HG03575 (cell line): ENCODE data around the gene APOA1.
"Not testable (repeated sequence)": the region's sequence is repeated elsewhere in the genome, so short reads cannot be mapped to it uniquely, and the experiment has no call there.

ENCODE experiments used
- ATAC-seq: cut with Tn5 transposase; IDR thresholded peaks from one replicate; pipeline ENCODE4 v1.9.1; 2021; ENCODE audit not compliant: unreplicated experiment, insufficient number of reproducible peaks, low FRiP score; ENCODE audit errors: extremely low read depth

Gene APOA1

GRCh38 chr11:116823031-116823843 is 14.2 kb downstream of the APOA1 start, which contains the start of gene APOA4:
Gene APOA4 (minus strand): TSS chr11:116823304. CDS start chr11:116823191, 113 bp downstream.
- ATAC-seq: no peak

GRCh38 chr11:116822575-116822974 is 14.8 kb downstream of the APOA1 start:
- no peak for ATAC-seq

DNA sequence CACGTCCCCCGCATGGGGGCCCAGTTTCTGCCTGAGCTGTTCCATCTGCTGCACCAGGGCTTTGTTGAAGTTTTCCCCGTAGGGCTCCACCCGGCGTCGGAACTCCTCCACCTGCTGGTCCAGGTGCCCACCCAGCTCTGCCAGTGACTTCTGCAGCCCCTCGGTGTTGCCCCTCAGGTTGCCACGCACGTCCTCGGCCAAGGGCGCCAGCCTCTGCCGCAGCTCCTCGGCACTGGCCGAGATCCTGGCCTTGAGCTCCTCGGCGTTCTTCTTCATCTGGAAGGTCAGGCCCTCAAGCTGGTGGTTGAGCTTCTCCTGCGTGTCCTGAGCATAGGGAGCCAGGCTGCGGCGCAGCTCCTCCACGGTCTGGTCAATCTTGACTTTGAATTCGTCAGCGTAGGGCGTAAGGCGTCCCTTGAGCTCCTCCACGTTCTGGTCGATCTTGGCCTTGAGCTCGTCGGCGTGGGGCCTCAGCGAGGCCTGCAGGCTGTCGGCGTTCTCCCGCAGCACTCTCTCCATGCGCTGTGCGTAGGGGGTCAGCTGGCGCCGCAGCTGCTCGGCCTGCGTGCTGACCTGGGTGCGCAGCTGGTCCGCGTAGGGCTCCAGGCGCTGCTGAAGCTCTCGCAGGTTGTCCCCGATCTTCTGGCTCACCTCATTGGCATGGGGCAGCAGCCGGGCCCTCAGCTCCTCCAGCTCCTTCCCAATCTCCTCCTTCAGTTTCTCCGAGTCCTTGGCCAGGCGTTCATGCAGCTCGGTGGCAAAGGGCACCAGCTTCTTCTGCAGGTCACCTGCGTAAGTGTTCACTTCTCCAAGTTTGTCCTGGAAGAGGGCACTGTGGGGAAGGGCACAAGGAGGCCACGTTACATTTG is 16.1 kb downstream of the APOA1 start:
- no peak for ATAC-seq

DNA sequence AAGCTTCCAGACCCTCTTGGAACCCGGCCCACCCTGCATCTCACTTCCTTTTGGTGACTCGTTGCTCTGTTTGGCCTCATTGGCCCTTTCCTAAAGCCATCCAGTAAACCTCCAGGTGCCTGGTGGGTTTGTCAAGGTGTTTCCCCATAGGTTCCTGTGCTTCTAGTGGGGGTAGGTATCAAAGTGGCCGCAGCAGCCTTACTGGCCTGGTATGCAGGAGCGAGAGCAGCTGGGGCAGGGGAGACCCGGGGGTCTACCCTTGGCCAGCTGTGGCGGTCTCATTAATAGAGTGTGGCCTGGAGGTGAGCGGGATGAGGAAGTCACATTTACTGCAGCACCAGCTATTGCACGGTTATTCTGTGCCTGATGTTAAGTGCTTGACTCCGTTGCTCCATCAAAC is 18.4 kb downstream of the APOA1 start:
- ATAC-seq: no peak

DNA sequence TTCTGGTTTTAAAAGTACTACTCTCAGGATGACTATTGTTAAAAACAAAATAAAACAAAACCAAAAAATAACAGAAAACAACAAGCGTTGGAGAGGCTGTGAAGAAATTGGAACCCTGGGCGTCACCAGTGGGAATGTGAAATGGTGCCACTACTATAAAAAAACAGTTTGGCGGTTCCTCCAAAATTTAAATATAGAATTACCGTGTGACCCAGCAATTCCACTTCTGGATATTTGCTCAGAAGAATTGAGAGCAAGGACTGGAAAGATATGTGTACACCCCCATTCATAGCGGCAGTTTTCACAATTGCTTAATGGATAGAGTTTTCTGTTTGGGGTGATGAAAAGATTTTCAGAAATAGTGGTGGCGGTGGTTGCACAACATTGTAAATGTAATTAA is 22.9 kb downstream of the APOA1 start:
- no peak for ATAC-seq

DNA sequence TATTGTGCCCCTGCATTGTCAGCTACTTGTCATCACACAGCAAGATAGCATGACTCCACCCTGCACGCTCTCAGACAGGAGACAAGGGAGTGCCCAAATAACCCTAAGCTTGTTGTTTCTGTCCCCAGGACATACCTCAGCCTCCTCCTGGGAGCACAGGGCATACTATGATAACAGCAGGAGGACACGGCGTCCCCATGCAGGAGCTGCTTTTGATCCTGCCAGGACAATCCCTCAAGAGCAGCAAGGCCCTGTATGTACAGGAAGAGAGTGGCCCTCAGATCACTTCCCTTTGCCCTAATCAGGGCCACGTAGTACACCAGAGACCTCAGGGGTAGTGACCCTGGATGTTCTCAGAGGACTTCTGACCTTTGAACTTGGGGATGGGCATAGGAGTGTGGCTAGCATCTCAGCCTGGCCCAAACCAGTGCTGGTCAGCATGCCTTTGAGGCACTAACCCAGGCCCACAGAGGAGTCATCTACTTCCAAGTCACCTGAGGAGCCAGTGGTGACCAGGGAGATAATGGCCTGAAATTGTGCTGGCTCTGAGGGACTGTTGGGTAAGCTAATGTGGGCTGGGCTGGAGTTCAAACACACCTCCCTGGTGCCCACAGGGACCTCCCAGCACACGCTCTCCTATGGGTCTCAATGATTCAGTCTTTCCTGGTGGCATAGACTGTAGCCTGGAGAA is 23.5 kb downstream of the APOA1 start:
- ATAC-seq: no peak

DNA sequence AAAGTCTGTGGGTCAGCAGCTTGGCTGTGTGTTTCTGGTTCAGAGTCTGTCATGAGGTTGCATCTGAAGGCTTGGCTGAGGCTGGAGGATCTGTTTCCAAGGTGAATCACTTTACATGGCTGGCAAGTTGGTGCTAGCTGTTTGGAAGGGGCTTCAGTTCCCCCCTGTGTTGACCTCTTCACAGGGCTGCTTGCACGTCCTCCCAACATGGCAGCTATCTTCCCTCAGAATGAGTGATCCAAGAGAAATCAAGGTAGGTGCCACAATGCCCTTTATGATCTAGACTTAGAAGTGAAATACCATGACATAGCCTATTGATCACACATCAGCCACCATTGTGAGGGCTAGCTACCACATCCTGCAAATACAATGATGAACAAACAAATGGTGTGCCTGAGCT is 24.3 kb downstream of the APOA1 start:
- ATAC-seq: no peak

GRCh38 chr11:116812109-116812508 is 25.3 kb downstream of the APOA1 start:
- no peak for ATAC-seq

- ATAC-seq: no peak
Measured at GRCh38 chr11:116811194-116811593, 26.2 kb downstream of the APOA1 start.

GRCh38 chr11:116808262-116809175 is 28.9 kb downstream of the APOA1 start:
- no peak for ATAC-seq

DNA sequence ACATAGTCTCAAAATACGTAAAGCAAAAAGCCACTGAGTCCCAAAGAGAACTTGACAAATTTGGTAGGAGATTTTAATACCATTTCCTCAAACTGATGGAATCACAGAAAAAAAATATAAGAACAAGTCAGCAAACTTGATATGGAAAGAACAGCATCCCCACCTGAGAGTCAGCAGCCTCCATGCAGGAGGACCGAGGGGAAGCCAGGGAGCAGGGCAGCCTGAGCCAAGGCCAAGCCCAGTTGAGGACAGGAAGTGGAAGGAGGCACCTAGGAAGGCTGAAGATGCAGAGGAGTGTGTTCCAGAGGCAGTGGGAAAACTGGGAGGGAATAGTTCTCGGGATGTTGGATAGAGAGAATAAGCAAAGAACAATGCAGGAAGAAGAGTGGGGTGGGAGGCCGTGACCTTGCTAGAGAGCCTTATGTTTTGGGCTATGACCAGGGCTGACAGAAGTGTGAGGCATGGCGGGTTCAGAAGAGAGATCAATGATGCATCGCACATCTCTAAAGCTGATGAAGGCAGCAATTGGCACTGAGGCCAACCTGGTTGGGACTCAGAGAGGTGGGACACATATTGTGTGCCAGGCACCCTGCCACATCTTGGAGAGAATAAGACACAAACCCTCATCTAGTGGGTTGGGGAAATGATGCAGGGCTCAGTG is 29.7 kb downstream of the APOA1 start:
- ATAC-seq: no peak

- ATAC-seq: no peak
Measured at GRCh38 chr11:116804001-116804400, 33.4 kb downstream of the APOA1 start.

DNA sequence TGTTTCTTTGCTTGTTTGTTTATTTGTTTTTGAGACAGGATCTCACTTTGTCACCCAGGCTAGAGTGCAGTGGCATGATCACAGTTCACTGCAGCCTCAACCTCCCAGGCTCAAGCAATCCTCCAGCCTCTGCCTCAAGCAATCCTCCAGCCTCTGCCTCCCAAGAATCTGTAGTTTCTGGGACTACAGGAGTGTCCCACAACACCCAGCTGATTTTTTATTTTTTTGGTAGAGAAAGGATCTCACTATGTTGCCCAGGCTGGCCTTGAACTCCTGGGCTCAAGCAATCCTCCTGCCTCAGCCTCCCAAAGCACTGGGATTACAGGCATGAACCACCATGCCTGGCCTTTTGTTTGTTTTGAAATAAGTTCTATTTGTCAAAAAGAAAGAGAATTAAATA is 35.8 kb downstream of the APOA1 start:
- not testable (repeated sequence) for ATAC-seq

DNA sequence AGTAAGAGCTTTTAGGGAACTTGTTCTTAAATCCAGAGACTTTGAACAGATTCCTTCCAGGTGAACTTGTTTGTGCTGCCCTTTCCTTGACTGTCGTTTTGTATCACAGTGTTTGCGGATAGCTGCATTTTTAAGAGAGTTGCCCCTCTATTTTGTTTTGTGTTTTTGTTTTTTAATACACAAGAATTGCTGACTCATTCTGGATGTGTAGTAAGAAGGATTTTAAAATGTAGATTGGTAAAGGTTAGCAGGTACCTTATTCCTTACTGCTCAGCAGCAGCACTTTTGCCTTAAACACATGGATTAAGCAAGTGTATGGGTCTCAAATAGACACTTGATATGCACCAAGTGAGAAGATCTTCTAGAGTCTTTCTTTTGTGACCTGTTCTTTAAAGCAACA is 36.8 kb downstream of the APOA1 start:
- ATAC-seq: no peak

- ATAC-seq: no peak
Measured at GRCh38 chr11:116798368-116798767, 39.1 kb downstream of the APOA1 start.

DNA sequence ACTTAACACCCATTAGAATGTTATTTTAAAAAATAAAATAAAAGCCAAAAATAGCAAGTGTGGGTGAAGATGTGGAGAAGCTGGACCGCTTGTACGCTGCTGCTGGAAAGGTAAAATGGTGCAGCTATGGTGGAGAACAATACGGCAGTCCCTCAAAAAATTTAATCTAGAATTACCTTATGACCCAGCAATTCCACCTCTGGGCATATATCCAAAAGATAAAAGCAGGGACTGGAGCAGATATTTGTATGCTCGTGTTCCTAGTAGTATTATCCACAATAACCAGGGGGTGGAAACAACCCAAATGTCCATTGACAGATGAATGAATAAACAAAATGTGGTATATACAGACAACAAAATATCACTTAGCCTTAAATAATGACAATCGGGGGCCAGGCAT is 39.6 kb downstream of the APOA1 start:
- ATAC-seq: no peak

- ATAC-seq: no peak
Measured at GRCh38 chr11:116796548-116796947, 40.9 kb downstream of the APOA1 start.

- no peak for ATAC-seq
Measured at GRCh38 chr11:116794851-116795250, 42.6 kb downstream of the APOA1 start.
